Mesenteric fat pad (tissue), 1 donor: Measurements from ENCODE around the gene TEX9. TPM values are rescaled to one million over a fixed set of nuclear protein-coding genes. Genes with fewer than 3 reads are reported as not detected.
"Not testable (repeated sequence)": the region's sequence is repeated elsewhere in the genome, so short reads cannot be mapped to it uniquely, and the experiment has no call there.

ENCODE experiments used
- DNase-seq: peaks from one replicate; pipeline ENCODE4 v3.0.0-alpha.2; 2020; ENCODE audit warnings: low spot score
- long read RNA-seq: library from polyadenylated mRNA; unstranded; transcript quantifications from one replicate; pipeline ENCODE4 v2.0.0, GENCODE V29; 2020
- total RNA-seq: library from RNA; stranded (reverse); fragmentation: NEBNext Ultra II Directional; extraction: Animal tissue kit (Norgen Biotek cat#: 25700); gene quantifications from one replicate; pipeline ENCODE4 v1.2.1, GENCODE V29; 2021
- donor health status: DM: yes; HTN: yes; CAD: no.

Gene TEX9
- 1.6 TPM for total RNA-seq
- long read RNA-seq, partial matches to known transcripts = 2 of 2 reads
- long read RNA-seq, other reads (novel, unspliced or antisense) = 0 of 2 reads

GRCh38 chr15:56365075-56365711 lies at the start of gene TEX9:
Gene TEX9 (plus strand): TSS chr15:56365426. CDS start chr15:56365451, 25 bp downstream.
- peak; percentile 92 for DNase-seq

DNA sequence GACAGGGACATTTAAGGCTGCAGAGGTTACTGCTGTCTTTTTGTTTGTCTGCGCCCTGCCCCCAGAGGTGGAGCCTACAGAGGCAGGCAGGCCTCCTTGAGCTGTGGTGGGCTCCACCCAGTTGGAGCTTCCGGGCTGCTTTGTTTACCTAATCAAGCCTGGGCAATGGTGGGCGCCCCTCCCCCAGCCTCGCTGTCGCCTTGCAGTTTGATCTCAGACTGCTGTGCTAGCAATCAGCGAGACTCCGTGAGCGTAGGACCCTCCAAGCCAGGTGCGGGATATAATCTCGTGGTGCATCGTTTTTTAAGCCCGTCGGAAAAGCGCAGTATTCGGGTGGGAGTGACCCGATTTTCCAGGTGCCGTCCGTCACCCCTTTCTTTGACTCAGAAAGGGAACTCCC lies 48.7 kb upstream of the TEX9 start:
- not testable (repeated sequence) for DNase-seq

GRCh38 chr15:56320316-56320715 lies 44.9 kb upstream of the TEX9 start:
- no peak for DNase-seq

DNA sequence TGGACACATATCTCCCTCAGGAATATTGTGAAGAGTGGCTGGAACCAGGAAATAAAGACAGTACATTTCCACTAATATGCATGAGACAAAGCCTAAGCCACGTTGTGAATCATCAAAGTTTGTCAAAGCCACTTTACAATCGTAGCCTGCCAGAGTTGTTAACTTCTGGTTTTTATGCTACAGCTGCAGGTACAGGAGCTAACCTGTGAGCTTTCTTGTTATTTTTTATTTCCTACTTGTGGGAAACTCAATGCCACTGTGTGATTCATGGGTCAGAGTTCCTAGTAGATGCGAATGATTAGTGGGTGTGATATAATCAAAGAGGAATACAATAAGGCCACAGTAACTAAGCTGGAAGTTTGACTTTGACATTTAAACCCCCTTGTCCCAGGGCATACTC lies 44.4 kb upstream of the TEX9 start:
- no peak for DNase-seq

DNA sequence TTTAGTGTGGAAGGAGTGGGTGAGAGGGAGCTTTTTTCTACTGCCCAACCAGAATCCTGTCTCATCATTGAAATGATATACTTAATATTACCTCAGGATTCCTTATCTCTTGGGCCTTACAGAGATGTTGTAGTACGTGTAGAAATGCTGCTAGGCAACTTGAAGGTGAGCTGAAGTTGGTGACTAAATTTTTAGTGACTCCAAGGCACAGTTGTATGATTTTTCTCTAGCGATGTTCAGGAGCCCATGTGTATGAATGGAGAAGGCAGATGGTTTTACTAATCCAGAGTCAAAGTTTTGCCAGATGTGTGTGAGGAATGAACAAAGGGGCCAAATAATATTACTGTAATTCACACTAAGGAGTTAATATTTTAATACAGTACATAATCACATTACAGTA lies 42.8 kb upstream of the TEX9 start:
- DNase-seq = no peak

DNA sequence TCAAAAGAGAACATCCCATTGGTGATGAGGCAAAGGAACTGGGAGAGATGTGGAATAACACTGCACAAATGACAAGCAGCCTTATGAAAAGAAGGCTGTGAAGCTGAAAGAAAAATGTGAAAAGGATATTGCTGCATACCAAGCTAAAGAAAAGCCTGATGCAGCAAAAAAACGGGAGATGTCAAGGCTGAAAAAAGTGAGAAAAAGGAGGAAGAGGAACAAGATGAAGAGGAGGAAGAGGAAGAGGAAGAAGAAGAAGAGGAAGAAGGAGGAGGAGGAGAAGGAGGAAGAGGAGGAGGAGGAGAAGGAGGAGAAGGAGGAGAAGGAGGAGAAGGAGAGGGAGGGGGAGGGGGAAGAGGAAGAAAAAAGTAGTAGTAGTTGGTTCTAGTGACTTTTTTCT lies 41.8 kb upstream of the TEX9 start:
- no peak for DNase-seq

DNA sequence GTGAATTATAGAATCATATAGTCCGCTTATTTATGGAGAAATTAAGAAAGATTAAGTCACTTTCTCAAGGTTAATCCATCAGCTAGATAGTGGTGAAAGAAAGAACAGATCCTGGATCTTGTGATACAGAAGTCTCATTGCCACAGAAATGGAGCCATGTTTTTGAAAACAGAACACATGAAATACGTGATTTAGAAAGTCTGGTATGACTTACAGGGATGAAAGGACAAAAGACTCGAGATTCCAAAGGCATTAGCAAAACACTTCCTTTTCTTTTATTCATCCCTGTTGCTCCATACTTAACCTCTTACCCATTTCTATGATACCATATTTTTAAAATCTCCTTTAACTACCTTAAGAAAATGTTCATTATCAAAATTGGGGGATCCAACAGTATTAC lies 40.0 kb upstream of the TEX9 start:
- DNase-seq = no peak

- no peak for DNase-seq
Measured at GRCh38 chr15:56327721-56328502, 37.3 kb upstream of the TEX9 start.

- no peak for DNase-seq
Measured at GRCh38 chr15:56337084-56337725, 28.0 kb upstream of the TEX9 start.

DNA sequence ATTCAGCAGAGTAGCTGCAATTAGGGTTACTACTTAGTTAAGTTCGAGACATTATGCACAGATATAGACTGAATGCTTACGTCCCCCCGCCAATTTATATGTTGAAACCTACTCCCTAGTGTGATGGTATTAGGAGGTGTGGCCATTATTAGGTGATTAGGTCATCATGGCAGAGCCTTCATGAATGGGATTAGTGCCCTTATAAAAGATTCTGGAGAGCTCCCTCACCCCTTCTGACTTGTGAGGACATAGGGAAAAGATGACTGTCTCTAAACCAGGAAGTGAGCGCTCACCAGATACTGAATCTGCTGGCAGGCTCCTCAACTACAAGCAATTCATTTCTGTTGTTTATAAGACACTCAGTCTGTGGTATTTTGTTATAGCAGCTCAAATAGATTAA lies 25.6 kb upstream of the TEX9 start:
- no peak for DNase-seq

- no peak for DNase-seq
Measured at GRCh38 chr15:56341201-56341600, 24.0 kb upstream of the TEX9 start.

DNA sequence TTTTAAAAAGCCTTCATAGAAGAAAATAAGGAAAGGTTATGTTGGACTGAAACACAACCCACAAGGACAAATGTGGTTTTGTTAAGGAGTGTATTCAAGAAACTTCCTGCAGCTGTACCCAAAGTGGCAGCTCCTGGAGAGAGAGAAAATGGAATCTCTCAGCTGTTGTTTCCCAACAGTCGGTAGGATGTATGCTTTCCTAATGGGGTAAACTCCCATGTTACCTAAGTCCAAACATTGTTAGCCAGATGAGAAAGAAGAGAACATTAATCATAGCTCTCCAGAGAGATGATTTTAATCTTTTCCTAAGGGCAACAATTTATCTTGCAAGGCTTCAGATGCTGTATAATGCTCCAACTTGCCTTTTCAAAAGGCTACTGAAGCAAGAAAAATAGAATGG lies 22.6 kb upstream of the TEX9 start:
- DNase-seq = no peak

GRCh38 chr15:56343879-56344278 lies 21.3 kb upstream of the TEX9 start:
- no peak for DNase-seq

GRCh38 chr15:56344336-56344735 lies 20.9 kb upstream of the TEX9 start:
- no peak for DNase-seq

- DNase-seq = no peak
Measured at GRCh38 chr15:56346414-56346813, 18.8 kb upstream of the TEX9 start.

- DNase-seq = no peak
Measured at GRCh38 chr15:56349554-56349953, 15.7 kb upstream of the TEX9 start.

GRCh38 chr15:56351353-56351752 lies 13.9 kb upstream of the TEX9 start:
- DNase-seq = no peak

DNA sequence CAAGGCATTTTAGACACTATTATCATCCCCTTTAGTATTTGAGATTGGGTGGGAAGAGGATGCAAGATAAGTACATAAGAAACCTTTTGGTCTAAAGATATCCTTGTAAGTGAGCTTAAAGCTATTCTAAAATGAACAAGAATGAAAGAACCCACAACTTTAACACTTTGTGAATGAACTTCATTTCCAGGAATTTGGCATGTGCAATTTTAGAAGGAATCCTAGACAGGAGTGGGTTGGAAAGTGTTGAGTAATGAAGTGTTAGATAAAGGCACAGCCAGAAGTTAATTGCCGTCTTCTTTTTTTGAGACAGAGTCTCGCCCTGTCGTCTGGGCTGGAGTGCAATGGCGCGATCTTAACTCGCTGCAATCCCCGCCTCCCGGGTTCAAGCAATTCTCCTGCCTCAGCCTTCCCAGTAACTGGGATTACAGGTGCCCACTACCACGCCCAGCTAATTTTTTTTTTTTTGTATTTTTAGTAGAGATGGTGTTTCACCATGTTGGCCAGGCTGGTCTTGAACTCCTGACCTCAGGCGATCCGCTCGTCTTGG lies 13.2 kb upstream of the TEX9 start:
- no peak for DNase-seq

DNA sequence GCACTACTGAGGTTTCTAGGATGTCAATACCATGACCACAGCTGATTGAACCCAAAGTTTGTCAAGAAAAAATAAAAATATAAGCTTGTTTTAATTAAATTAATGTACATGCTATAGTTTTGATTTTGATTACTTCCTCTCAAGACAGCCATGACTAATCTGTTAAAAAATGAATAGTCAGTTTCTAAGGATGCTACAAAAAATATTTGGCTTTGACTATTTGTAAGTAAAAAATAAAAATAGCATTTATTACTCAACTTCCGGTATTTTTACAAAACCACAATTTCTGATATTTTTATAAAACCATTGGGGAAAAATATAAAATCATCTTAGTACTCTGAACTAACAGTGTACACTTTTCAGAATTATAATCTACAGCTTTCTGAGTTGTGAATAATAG lies 12.1 kb upstream of the TEX9 start:
- no peak for DNase-seq

DNA sequence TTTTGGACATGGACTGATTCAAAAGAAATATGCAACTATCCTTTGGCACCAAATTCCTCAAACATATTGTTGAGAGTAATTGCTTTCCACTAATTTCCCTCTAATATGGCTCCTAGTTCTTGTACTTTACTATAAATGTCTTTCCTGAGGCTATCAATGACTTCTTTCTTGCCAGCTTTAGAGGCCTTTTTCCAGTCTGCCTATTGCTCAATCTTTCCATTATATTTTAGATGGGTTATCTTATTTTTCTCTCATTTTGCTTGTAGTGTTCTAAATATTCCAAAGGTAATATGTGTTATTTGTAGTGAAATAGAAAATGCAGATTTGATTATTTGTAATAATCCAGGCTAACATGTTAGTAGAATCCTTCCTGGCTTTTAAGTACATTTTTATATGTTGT lies 11.5 kb upstream of the TEX9 start:
- DNase-seq = no peak

- DNase-seq = no peak
Measured at GRCh38 chr15:56356616-56357015, 8.6 kb upstream of the TEX9 start.

DNA sequence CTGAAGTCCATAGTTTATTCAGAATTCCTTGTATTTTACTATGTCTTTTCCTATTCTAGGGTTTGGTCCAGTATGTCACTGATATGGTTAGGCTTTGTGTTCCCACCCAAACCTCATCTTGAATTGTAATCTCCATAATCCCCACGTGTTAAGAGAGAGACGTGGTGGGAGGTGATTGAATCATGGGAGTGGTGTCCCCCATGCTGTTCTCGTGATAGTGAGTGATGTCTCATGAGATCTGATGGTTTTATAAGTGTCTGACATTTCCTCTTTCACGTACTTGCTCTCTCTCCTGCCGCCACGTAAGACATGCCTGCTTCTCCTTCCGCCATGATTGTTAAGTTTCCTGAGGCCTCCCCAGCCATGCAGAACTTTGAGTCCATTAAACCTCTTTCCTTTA lies 6.6 kb upstream of the TEX9 start:
- DNase-seq = no peak
